Activated CD8-positive, alpha-beta memory T cell treated with anti-CD3 and anti-CD28 coated beads, Interleukin-2, amount 50 U/mL, for 4 hours (primary cell): ENCODE data around the gene ASB5.
"Not testable (repeated sequence)": the region's sequence is repeated elsewhere in the genome, so short reads cannot be mapped to it uniquely, and the experiment has no call there.

Source experiments
- DNase-seq: peaks from one replicate; pipeline ENCODE4 v3.0.0-alpha.2; 2020

The ASB5 gene

DNA sequence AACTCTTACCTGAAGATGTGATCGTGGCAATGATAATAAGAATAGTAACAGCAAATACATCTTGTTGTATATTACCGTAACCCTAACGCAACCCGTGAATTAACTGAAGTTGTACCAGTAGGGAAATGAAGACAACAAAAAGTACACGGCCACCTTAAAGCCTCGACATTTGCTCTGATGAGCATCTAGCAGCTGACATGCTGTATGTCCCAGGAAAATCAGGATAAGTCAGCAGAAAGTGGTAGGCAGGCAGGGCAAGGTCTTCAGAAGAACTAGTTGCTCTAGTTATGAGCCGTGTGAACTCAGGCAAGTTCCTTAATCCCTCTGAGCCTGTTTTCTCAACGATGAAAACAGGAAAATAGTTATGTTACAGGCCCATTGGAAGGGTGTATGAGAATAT is 7.7 kb upstream of the ASB5 start:
- DNase-seq, result no peak

DNA sequence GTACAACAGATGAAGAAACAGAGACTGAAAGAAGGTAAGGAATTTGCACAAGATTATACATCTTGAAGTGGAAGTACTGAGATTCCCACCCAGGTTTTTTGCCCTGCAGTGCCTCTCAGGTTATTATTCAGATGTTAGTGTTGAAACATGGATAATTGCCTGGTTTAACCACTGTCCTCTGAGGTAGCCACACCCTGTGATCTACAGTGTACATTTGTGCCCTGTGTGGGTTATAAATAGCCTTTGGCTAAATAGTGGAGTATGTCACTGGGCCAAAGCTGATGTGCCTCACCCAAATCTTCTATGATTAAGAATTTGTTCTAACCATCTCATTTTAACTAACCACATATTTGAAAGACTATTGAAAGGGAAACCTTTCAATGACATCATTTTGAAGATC is 5.4 kb upstream of the ASB5 start:
- DNase-seq, result no peak

DNA sequence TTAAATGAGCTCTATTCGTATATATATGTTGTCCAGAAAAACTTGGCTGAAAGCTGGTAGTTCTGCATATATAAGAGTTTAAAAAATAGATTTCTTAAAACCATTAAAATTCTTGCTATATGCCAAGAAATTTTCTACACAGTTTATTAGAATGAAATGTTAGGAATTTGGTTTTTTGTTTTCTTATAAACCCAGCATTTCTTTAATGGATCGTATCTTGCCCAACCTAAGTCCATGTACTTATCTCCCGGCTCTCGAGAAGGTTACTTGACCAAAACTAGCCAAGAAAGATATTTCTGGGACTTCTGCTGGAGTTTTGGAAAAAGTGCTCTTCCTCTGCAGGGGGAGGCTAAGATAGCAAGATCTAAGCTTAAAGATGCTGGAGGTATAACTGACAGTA is 4.7 kb upstream of the ASB5 start:
- no peak for DNase-seq

DNA sequence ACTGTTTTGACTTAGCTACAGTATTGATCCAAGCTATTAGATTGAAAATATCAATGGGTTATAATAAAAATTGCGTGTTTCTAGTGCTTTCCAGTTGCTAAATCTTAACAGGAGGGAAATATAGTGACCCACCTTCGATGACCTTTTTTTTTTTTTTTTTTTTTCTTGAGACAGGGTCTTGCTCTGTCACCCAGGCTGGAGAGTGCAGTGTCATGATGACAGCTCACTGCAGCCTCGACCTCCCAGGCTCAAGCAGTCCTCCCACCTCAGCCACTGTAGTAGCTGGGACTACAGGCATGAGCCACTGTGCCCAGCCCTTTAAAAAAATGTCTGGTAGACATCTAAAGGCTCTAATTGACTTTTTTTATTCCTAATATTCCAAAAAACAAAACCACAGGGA is 3.8 kb upstream of the ASB5 start:
- no peak for DNase-seq

DNA sequence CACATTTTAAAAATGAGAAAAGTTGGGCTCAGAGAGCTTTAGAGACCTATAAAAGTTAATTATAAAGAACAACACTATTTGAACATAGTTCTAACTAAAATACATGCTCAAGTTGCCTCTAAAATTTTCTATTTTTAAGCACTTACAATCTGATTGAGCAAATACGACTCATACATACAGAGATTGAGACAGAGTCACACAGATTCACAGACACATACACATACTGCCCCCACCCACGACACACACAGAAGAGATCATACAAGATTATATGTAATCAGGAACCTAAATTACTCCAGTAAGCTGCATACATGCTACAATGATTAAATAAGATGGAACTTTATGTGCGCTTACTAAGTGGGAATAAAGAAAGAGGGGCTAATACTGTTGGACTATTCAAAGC is 2.7 kb upstream of the ASB5 start:
- no peak for DNase-seq

DNA sequence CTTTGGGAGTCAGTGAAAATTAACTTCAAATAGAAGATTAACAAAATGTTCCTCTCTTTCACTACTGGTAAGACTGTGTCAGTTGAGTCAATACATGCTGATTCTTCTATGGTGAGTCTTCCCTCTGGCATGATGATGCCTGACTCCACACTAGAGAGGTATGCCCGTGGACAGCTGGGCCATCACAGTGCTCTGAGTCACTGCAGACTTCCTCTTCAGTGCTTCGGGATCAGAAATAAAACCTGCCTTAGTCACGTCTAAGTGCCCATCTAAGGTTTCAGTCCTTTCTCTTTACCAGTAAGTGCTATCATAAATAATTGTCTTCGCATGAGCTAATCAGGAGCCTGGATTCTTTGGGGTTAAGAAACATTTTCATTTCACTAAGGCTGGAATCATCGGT is 1.6 kb upstream of the ASB5 start:
- DNase-seq, result no peak

DNA sequence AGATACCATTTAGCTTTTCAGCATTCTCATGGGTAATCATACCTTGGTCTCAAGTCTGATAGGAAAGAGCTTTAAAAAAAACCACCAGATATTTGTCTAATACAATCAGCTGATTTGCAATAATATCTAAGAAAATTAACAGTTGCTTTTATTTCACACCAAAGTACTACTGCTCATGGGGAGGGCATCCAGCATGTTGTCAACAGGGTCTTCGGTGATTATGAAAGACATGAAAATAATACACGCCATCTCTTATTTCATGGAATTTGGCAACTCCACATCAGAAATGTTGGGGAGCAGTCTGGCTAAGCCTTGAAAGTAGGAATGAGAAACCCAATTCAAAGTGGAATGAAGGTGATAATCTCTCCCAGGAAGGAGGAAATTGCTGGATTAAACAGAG is 3.0 kb downstream of the ASB5 start:
- no peak for DNase-seq

DNA sequence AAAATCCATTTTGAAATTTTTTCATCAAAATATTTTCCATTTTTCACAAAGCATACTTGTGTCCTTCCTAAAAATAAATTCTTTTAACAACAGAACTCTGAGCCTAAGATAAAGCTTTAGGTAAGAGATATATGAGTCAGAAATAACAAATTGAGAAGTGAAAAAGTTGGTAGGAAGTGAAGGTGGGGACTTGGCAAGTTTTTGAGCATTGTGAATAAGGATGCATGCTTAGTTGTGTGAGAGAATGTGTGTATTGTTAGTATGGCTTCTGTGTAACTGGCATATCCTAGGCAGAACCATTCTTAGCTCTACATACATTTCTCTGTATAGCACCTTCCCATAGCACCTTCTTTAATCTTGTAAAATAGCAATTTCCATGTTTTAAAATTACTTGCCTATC is 6.8 kb downstream of the ASB5 start:
- DNase-seq, result no peak

DNA sequence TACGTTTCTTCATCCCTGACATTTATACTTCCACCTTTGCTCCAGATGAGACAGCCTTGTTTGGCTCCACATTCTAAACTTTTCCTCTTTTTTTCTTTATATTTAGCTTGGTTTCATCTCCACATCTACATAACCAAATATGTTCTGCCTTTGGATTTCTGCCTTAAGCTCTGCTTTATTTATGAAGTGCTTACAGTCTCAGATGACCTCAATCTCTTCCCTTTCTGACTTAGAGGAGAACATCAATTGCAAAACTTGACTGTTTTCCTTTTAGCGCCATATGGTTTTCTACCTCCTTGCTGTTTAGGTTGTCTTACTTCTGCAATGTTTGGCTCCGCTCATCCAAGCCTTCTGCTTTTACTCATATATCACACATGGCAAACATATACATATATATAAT is 7.5 kb downstream of the ASB5 start:
- no peak for DNase-seq

DNA sequence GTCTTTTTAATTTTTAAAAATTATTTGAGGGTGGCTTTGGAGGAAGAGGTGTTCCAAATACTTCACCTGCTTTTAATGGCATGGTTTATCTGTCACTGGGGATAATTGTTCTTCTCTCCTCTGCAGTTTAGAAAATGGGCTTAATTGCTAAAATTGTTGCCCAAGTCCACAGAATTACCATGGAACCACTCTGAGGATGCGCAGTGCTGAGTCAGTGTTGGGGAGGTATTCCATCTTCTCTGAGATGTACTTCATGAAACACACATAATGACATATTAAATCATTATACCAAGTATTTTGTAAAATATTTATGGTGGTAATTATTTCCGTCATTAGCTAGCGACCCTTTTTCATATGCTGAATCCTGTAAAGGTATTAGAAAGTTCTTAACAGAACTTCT is 8.0 kb downstream of the ASB5 start:
- no peak for DNase-seq

DNA sequence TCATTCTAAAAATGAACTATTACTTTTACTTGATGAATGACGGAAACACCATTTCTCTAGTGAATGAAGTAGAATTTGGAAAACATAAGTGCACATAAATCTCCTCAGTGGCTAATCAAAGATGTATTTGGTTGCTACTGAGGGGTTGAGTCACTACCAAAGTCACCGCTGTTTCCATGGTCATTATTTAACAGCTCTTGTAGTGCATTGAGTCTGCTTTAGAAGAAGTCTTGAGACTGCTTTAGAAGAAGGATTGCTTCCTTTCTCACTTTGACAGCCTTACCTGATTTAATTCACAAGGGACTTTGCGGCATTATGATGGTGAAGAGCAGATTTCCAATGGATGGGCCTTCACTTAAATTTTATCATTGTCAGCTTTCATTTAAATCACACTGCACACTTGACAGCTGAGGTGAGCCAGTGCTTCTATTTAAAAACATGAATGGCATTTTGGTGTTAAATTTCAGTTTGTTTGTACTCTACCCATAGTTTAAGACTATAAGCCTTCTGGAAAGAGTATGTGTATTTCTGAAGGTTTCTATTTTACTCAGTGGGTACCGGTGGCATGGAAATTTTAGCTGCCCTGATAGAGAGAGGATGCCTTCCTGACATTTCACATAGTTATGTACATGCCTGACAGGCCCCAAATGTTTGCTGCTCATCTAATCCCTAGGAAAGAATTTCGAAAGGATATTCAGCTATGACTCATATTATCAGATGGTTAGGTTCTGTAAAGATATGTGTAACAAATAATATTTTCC is 9.5 kb downstream of the ASB5 start:
- no peak for DNase-seq

DNA sequence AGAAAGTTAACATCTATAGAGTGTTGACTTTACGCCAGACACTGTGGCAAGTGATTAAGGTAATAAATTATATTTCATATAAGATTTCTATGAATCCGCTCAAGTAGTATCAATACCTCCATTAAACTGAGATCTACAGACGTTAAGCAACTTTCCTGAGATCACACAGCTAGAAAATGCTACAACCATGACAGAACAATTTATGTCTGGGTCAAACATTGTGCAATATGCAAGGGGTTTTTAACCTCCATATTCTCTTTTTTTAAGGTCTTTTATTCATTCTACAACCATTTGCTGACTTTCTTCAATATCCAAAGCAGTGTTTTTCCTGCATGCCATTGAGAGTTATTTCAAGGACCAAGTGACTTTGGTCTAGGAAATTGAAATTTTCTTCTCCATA is 10.9 kb downstream of the ASB5 start:
- no peak for DNase-seq

DNA sequence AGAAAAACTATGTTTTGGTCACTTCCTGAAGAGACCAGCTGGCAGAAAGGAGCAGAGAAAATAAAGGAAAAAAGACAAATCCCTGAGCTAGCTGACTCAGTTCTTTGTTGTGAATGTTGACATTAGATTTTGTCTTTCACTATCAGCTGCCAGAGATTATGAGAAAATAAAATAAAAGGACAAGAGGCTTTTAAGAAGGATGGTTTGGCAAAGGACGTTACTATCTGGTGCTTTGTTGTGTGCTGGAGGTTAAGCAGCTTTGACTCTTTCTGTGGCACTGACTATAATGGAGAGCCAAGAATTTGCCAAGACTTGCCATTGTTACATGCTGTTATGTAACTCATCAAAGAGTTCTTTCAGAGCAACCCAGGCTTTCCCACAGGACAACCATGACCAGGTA is 12.1 kb downstream of the ASB5 start:
- DNase-seq, result no peak

DNA sequence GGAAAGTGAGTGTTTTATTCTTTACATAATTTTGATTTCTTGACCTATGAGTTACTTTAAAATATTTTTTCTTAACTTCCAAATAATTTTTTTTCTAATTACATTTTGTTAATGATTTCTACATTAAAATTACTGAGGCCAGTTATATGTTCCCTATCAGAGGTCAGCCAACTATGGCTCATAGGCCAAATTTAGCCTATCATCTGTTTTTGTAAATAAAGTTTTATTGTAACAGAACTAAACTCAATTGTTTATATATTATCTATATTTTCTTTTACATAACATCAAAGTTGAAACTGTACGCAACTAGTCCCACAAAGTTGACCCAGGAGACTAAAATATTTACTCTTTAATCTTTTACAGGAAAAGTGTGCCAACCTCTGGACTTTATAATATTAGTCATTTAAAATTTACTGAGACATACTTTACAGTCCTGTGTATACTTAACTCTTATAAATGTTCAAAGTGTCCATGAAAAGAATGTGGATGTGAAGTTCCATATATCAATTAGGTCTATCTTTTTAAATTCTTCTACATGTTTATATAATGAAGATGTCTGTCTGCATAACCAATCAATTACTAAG is 26.2 kb downstream of the ASB5 start:
- no peak for DNase-seq

DNA sequence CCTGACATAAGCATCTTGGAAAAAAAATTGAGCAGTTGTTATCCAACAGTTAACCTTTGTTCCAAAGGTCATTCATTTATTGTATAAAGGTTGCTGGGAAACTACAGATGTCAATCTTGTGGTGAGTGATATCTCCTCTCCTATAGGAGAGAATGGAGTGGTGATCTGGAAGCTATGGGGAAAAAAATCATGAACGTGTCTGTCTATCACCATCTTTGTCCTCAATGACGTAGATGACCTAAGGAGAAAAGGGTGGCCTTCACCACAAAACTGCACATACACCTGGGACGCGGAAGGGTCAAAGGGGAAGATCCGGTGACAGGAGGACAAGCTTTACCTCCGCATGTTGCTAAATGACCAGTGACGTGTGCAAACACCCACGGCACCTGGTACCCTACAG is 27.3 kb downstream of the ASB5 start:
- no peak for DNase-seq

DNA sequence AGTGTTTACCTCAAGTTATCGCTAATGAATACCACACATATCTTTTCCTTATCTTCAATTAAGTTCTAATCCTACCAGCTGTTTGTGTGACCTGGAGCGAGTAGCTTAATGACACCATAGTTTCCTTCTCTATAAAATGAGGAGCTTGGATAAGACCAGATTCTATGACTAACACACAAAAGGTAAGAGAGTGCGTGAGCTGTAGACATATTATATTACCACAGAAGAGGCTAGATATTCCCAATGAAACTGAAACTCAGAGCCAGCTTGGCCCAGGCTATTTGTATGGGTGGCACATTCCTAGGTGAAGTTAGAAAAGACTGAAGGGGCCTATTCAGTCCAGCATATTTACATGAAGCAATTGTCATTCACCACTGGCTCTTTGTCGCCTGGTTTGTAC is 30.2 kb downstream of the ASB5 start:
- no peak for DNase-seq

DNA sequence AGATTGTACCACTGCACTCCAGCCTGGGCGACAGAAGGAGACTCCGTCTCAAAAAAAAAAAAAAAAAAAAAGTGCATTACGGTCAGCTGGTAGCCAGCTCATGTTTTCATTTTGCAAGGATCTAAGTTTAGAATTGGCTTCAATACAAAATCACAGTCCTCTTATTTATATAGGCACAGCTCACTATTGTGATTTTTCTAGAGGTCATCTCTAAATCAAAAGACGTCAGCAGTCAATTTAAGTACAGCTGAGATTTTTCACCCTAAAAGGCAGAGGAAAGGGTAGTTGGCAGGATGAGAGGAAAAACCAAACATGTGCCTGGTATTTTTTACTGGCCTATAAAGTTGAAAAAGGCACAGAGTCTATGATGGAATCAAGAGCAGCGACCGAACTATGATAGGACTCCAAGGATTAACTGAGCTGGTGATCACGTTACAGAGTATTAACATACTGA is 30.8 kb downstream of the ASB5 start:
- DNase-seq, result no peak

DNA sequence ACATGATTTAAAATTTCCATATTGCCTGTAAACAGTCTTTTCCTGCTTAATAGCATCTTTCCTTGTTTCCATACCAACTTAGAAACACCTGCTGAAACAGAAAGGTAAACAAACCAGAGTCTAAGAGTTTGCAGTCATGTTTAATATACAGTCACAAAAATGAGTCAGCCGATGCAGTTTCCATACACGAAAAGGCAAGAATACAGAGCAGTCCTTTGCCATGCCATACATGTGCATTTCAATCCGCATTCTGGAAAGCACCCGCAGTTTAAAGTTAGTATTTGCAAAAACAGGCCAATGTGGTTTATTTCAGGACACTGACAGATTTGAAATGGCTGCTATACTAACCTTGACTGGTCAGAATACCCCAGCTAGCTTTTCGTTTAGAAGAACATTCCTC is 32.1 kb downstream of the ASB5 start:
- DNase-seq, result no peak

DNA sequence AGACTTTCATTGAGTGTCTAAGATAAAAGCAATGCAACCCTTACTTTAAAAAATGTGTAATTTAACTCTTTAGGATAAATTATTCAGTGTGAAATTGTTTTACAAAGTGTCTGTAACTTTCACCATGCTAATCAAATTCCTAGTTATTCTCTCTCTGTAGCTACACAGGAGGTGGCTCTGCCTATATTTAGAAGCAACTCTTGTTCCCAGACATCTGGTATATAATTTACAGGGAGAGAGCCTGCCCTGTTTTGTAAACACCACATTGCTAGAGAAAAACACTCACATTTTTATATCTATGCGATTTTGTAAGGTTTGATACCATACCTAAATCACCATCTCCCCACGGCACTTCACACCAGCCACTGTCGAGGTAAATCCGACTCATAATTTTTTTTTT is 38.2 kb downstream of the ASB5 start:
- DNase-seq, result no peak

DNA sequence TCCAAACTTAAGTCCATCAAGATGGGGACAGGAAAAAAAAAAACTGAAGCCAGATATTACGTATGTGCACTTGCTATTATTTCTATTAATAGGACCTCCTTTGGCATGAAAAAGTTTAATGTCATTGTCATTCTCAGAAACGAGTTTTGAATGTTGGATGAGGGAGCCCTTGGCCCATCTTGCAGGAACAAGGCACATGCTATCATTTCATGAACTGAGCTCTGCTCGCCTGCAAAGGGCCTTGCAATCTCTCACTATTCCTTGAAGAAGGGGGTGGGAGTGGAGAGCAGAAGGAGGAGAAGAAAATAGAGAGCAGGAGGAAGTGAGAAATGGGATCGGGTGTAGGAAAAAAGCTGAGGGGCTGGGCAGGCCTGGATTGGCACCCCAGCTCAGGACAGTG is 39.4 kb downstream of the ASB5 start:
- DNase-seq, result no peak

DNA sequence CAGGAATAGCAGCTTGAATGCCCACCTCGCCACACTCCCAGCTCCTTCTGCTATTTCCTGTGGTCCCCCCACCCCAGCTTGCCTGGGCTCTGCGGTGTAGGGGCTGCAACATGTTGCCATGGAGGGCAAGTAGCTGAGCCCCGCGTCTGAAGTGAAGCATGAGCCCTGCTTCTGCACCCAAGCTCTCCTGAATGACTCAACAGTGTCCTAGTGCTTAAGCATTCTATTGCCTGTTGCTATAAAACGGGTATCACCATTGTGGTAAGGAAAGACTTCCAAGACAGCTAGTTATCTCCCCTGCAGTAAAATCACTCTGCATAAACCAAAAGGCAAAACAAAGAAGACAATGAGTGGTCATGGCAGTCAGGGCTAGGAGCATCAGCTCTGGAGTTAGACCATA is 42.3 kb downstream of the ASB5 start:
- DNase-seq, result no peak

DNA sequence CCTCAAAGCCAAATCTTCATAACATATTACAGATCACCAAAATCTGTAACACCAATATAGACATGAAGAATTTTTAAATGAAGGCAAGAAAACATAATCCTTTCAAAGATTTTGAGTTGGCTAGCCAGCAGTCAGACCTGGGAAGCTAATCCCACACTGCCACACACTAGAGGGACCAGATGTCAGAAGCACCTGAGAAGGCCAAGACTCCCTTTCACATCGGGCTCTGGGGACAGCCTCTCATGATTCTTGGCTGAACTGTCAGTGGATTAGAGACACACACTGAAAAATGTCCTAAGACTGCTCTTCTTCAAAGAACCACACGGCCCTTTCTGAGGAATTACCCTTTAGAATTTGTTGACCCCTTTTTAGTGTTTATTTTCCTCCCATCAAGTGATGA is 45.5 kb downstream of the ASB5 start:
- DNase-seq, result no peak

DNA sequence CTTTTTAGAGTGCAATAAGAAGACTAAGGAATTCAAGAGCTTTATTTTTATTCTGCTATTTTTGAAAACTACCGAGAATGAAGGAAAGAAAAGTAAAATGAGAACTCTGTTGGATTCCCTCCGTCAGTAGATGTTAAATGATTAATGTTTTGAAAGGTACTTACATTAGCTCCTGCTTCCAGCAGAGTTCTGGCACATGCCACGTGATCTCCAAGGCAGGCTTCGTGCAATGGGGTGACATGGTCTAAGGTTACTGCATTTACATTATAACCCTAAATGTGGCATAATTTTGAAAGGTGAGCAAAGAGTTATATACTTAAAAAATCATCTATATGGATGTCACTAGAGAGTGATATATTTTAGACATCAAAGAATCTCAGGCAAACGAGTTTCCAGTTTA is 46.9 kb downstream of the ASB5 start:
- no peak for DNase-seq

DNA sequence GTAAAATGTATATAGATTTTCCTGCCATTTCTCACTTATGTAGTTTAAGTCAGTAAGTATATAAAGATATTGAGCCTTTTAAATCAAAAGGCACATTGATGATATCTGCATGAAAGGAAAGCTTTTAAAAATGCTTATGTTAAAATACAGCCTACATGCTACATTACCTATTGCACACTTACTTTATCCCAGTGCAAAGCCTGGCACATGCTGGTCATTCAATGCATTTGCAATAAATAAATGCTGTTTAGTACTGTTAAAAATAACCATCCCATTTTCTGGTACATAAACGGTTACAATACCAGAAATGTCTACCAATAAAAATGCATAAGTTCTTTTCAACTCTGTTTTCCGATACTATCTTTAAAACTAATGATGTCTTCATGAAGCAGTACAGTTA is 51.5 kb downstream of the ASB5 start:
- DNase-seq, result no peak

DNA sequence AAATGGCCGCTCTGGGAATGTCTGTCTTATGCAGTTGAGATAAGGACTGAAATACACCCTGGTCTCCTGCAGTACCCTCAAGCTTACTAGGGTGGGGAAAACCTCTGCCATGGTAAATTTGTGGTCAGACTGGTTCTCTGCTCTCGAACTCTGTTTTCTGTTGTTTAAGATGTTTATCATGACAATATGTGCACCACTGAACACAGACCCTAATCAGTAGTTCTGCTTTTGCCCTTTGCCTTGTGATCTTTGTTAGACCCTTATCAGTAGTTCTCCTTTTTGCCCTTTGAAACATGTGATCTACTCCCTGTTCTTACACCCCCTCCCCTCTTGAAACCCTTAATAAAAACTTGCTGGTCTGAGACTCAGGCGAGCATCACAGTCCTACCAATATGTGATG is 56.7 kb downstream of the ASB5 start:
- DNase-seq, result not testable (repeated sequence)
